ENCODE measurements around the gene ADCY5.

Gene ADCY5

GRCh38 chr3:123372686-123373473, 76.0 kb downstream of the ADCY5 start:
- TF ChIP-seq EZH2 (IDR thresholded peaks at IDR 0.05; ENCODE audit: borderline replicate concordance, low read depth, low read length, severe bottlenecking): no peak
- no peak for TF ChIP-seq CTCF (IDR thresholded peaks at IDR 0.05; ENCODE audit: borderline replicate concordance, extremely low read depth, low read length, poor library complexity, severe bottlenecking)
- peaks cover 2% of the 10 kb centered on the region for H3K27me3 ChIP-seq (ENCODE audit: insufficient read depth, low read length, poor library complexity)
- no peaks in the 10 kb centered on the region for H3K9me3 ChIP-seq (ENCODE audit: insufficient read depth, low read length, severe bottlenecking)
- H3K9ac ChIP-seq (ENCODE audit: low read depth, low read length): no peak overlapping the region
- H3K4me2 ChIP-seq (ENCODE audit: insufficient read depth, low read length): no peak overlapping the region
- H3K27ac ChIP-seq (ENCODE audit: low read length): no peak overlapping the region
- ATAC-seq (ENCODE audit: insufficient read depth, low read depth) (no peak), DNase-seq (no peak)
- H3K4me1 ChIP-seq (ENCODE audit: insufficient read depth, low read length): no peaks in the 10 kb centered on the region
- no peaks in the 10 kb centered on the region for H3K79me2 ChIP-seq (ENCODE audit: insufficient read depth, low read length)
- no peak overlapping the region for H3K4me3 ChIP-seq (ENCODE audit: low read depth in 1 of 2, low read length in 2 of 2)
- H3K36me3 ChIP-seq (ENCODE audit: insufficient read depth, low read length): no peaks in the 10 kb centered on the region
- H2AFZ ChIP-seq (ENCODE audit: low read depth, low read length): no peak overlapping the region
- H4K20me1 ChIP-seq (ENCODE audit: insufficient read depth, low read length): no peaks in the 10 kb centered on the region; the same call in 1 of the 2 replicates

GRCh38 chr3:123371859-123372685, 76.8 kb downstream of the ADCY5 start:
- no peak for DNase-seq
- no peak overlapping the region for H3K27ac ChIP-seq (ENCODE audit: low read length)

GRCh38 chr3:123371426-123371825, 77.5 kb downstream of the ADCY5 start:
- H4K20me1 ChIP-seq (ENCODE audit: insufficient read depth, low read length): no peaks in the 10 kb centered on the region
- no peak overlapping the region for H3K27ac ChIP-seq (ENCODE audit: low read length)
- TF ChIP-seq CTCF (IDR thresholded peaks at IDR 0.05; ENCODE audit: borderline replicate concordance, extremely low read depth, low read length, poor library complexity, severe bottlenecking) (no peak), EZH2 (IDR thresholded peaks at IDR 0.05; ENCODE audit: borderline replicate concordance, low read depth, low read length, severe bottlenecking) (no peak)
- DNase-seq (no peak), ATAC-seq (ENCODE audit: insufficient read depth, low read depth) (no peak)
- H2AFZ ChIP-seq (ENCODE audit: low read depth, low read length): no peak overlapping the region
- no peak overlapping the region for H3K4me3 ChIP-seq (ENCODE audit: low read depth in 1 of 2, low read length in 2 of 2)
- H3K27me3 ChIP-seq (ENCODE audit: insufficient read depth, low read length, poor library complexity): peaks cover 7% of the 10 kb centered on the region
- H3K4me1 ChIP-seq (ENCODE audit: insufficient read depth, low read length): no peaks in the 10 kb centered on the region
- no peak overlapping the region for H3K9ac ChIP-seq (ENCODE audit: low read depth, low read length)
- no peak overlapping the region for H3K4me2 ChIP-seq (ENCODE audit: insufficient read depth, low read length)
- H3K36me3 ChIP-seq (ENCODE audit: insufficient read depth, low read length): no peaks in the 10 kb centered on the region
- no peaks in the 10 kb centered on the region for H3K9me3 ChIP-seq (ENCODE audit: insufficient read depth, low read length, severe bottlenecking)
- H3K79me2 ChIP-seq (ENCODE audit: insufficient read depth, low read length): no peaks in the 10 kb centered on the region

More at GRCh38 chr3:123371859-123372685, 76.8 kb downstream of the ADCY5 start:
- peaks cover 3% of the 10 kb centered on the region for H3K27me3 ChIP-seq (ENCODE audit: insufficient read depth, low read length, poor library complexity)
- ATAC-seq (ENCODE audit: insufficient read depth, low read depth): no peak
- no peak overlapping the region for H3K4me3 ChIP-seq (ENCODE audit: low read depth in 1 of 2, low read length in 2 of 2)
- no peaks in the 10 kb centered on the region for H3K9me3 ChIP-seq (ENCODE audit: insufficient read depth, low read length, severe bottlenecking)
- no peak overlapping the region for H3K9ac ChIP-seq (ENCODE audit: low read depth, low read length)
- no peak for TF ChIP-seq CTCF (IDR thresholded peaks at IDR 0.05; ENCODE audit: borderline replicate concordance, extremely low read depth, low read length, poor library complexity, severe bottlenecking)
- TF ChIP-seq EZH2 (IDR thresholded peaks at IDR 0.05; ENCODE audit: borderline replicate concordance, low read depth, low read length, severe bottlenecking): no peak
- H3K4me2 ChIP-seq (ENCODE audit: insufficient read depth, low read length): no peak overlapping the region
- no peaks in the 10 kb centered on the region; the same call in 1 of the 2 replicates for H4K20me1 ChIP-seq (ENCODE audit: insufficient read depth, low read length)
- H3K79me2 ChIP-seq (ENCODE audit: insufficient read depth, low read length): no peaks in the 10 kb centered on the region
- no peaks in the 10 kb centered on the region for H3K4me1 ChIP-seq (ENCODE audit: insufficient read depth, low read length)
- no peaks in the 10 kb centered on the region for H3K36me3 ChIP-seq (ENCODE audit: insufficient read depth, low read length)
- H2AFZ ChIP-seq (ENCODE audit: low read depth, low read length): no peak overlapping the region
